HG03135 (cell line): ENCODE results near the gene CCDC102A.

Source experiments
- ATAC-seq: cut with Tn5 transposase; IDR thresholded peaks from one replicate; pipeline ENCODE4 v1.9.1; 2021; ENCODE audit warnings: mild to moderate bottlenecking, moderate library complexity; ENCODE audit not compliant: unreplicated experiment

The CCDC102A gene

GRCh38 chr16:57480754-57481230, 55.6 kb downstream of the CCDC102A start:
- no peak for ATAC-seq

- ATAC-seq = no peak
Observed at GRCh38 chr16:57479976-57480753, 56.2 kb downstream of the CCDC102A start.

GRCh38 chr16:57479205-57479975, 57.0 kb downstream of the CCDC102A start:
- ATAC-seq = no peak

GRCh38 chr16:57478396-57479204, 57.8 kb downstream of the CCDC102A start:
- no peak for ATAC-seq

GRCh38 chr16:57477531-57478202, 58.7 kb downstream of the CCDC102A start:
- no peak for ATAC-seq

GRCh38 chr16:57476546-57477410, 59.6 kb downstream of the CCDC102A start:
- ATAC-seq = no peak

- peak; percentile 96 for ATAC-seq
Observed at GRCh38 chr16:57475711-57476339, 60.5 kb downstream of the CCDC102A start.

- ATAC-seq = no peak
Observed at GRCh38 chr16:57474671-57475661, 61.4 kb downstream of the CCDC102A start.

- ATAC-seq = no peak
Observed at GRCh38 chr16:57473906-57474305, 62.5 kb downstream of the CCDC102A start.

- ATAC-seq = no peak
Observed at GRCh38 chr16:57473176-57473840, 63.1 kb downstream of the CCDC102A start.

GRCh38 chr16:57472665-57473060, 63.7 kb downstream of the CCDC102A start:
- no peak for ATAC-seq

GRCh38 chr16:57471852-57472664, 64.3 kb downstream of the CCDC102A start:
- no peak for ATAC-seq

GRCh38 chr16:57471209-57471608, 65.2 kb downstream of the CCDC102A start:
- ATAC-seq = no peak

- no peak for ATAC-seq
Observed at GRCh38 chr16:57470711-57471110, 65.7 kb downstream of the CCDC102A start.

GRCh38 chr16:57469917-57470470, 66.4 kb downstream of the CCDC102A start:
- ATAC-seq = no peak

- no peak for ATAC-seq
Observed at GRCh38 chr16:57469046-57469445, 67.3 kb downstream of the CCDC102A start.
